ENCODE data around the gene PDZD2.
"Not testable (repeated sequence)": the region's sequence is repeated elsewhere in the genome, so short reads cannot be mapped to it uniquely, and the experiment has no call there.

PDZD2 gene

GRCh38 chr5:32080565-32080964, 441.6 kb downstream of the PDZD2 start:
- not testable (repeated sequence) for DNase-seq (ENCODE audit: low spot score)

DNA sequence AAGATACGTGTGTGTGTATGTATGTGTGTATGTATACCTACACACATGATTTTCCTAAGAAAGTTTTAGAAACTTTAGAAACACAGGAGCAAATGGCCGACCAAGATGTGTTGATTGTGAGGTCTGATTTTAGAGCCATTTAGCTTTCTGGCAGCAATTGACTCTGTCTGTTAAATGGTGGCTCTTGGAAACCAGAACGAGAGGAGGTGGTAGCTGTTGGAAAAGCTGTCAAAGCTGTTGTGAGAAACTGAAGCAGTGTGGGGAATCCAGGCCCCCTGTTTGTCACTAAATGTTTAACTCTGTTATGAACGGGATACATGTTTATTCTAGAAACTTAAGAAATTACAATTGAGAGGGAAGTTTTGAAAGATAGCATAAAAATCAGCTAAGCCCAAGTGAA, 443.8 kb downstream of the PDZD2 start:
- DNase-seq (ENCODE audit: low spot score), result no peak

- no peak for DNase-seq (ENCODE audit: low spot score)
These were observed 445.1 kb downstream of the PDZD2 start for GRCh38 chr5:32083981-32084430.

- DNase-seq (ENCODE audit: low spot score), result no peak
These were observed 448.5 kb downstream of the PDZD2 start for GRCh38 chr5:32087086-32088082.

GRCh38 chr5:32088214-32088613, 449.3 kb downstream of the PDZD2 start:
- DNase-seq (ENCODE audit: low spot score), result no peak

GRCh38 chr5:32089146-32090000, 450.4 kb downstream of the PDZD2 start:
- no peak for DNase-seq (ENCODE audit: low spot score)

DNA sequence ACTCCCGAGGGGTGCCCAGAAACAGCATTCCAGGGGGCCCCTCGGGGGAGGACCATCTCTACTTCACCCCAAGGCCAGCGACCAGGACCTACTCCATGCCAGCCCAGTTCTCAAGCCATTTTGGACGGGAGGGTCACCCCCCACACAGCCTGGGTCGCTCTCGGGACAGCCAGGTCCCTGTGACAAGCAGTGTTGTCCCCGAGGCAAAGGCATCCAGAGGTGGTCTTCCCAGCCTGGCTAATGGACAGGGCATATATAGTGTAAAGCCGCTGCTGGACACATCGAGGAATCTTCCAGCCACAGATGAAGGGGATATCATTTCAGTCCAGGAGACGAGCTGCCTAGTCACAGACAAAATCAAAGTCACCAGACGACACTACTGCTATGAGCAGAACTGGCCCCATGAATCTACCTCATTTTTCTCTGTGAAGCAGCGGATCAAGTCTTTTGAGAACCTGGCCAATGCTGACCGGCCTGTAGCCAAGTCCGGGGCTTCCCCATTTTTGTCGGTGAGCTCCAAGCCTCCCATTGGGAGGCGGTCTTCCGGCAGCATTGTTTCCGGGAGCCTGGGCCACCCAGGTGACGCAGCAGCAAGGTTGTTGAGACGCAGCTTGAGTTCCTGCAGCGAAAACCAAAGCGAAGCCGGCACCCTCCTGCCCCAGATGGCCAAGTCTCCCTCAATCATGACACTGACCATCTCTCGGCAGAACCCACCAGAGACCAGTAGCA, 451.3 kb downstream of the PDZD2 start:
- DNase-seq (ENCODE audit: low spot score), result no peak

GRCh38 chr5:32090755-32091128, 451.8 kb downstream of the PDZD2 start:
- DNase-seq (ENCODE audit: low spot score), result no peak

DNA sequence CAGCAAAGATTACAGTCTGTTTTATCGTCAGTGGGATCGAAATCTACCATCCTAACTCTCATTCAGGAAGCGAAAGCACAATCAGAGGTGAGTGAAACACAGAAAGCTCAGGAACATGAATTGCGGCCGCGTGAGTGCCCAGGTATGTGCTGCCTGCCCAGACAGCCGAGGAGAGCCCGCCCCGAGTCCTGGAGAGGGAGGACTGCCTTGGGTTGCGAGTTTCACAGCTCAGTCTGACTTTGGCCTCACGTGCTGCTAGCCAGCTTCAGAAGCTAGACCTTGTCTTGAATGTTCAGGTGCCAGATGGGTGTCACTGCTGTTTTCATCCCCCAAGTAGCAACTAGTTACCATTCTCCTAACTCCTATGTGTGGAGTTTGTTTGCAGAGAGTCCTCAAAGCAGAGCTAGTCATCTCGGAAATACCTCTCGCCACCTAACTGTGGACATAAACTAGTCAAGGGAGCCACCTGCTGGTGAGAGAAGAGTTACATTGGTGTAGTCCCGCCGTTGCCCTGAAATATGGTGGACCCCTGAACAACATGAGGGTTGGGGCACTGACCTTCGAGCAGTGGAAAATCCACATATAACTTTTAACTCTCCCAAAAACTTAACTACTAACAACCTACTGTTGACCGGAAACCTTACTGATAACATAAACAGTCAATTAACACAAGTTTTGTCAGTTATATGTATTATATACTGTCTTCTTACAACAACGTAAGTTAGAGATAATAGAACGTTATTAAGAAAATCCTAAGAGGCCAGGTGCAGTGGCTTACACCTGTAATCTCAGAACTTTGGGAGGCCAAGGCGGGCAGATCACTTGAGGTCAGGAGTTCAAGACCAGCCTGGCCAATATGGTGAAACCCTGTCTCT, 454.2 kb downstream of the PDZD2 start:
- peak; percentile 85 for DNase-seq (ENCODE audit: low spot score)

GRCh38 chr5:32094691-32095090, 455.8 kb downstream of the PDZD2 start:
- DNase-seq (ENCODE audit: low spot score), result no peak

- DNase-seq (ENCODE audit: low spot score), result no peak
These were observed 456.3 kb downstream of the PDZD2 start for GRCh38 chr5:32095261-32095671.

GRCh38 chr5:32096891-32097595, 458.1 kb downstream of the PDZD2 start:
- no peak for DNase-seq (ENCODE audit: low spot score)

- no peak for DNase-seq (ENCODE audit: low spot score)
These were observed 459.4 kb downstream of the PDZD2 start for GRCh38 chr5:32098291-32098690.

- DNase-seq (ENCODE audit: low spot score), result no peak
These were observed 460.0 kb downstream of the PDZD2 start for GRCh38 chr5:32098890-32099310.

GRCh38 chr5:32099486-32100035, 460.6 kb downstream of the PDZD2 start:
- DNase-seq (ENCODE audit: low spot score), result no peak

- DNase-seq (ENCODE audit: low spot score), result no peak
These were observed 461.3 kb downstream of the PDZD2 start for GRCh38 chr5:32100230-32100629.

- DNase-seq (ENCODE audit: low spot score), result no peak
These were observed 461.9 kb downstream of the PDZD2 start for GRCh38 chr5:32100691-32101302.

- no peak for DNase-seq (ENCODE audit: low spot score)
These were observed 463.5 kb downstream of the PDZD2 start for GRCh38 chr5:32102254-32102986.

DNA sequence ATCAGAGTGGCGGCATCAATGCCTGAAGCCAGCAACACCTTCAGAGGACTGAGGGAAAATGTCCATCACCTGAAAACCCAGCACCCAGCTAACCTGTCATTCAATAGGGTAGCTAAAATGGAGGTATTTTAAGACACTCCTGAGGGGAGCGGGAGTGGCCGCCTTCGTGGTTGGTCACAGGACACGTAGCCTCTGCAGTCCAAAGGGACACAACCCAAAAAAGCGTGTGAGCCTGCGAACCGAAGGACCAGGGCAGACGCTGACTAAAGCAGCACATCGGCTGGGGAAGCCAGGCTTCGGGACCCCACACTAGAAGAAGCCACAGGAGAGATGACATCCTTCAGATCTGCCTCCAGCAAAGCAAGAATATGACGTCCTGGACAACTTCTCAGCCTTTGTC, 464.6 kb downstream of the PDZD2 start:
- no peak for DNase-seq (ENCODE audit: low spot score)

Measured in RKO (cell line).